ENCODE measurements around the gene AUTS2. TPM values are rescaled to one million over a fixed set of nuclear protein-coding genes. Genes with fewer than 3 reads are reported as not detected.

Gene AUTS2
- total and polyA plus RNA-seq, 2 of the 8 experiments (the other 6 are each of a cell fraction or from before 2014, with no cell fraction given) = 25.9 to 101 TPM

- no peak for TF ChIP-seq USF2 (IDR thresholded peaks at IDR 0.05; ENCODE audit: low read length)
- no peak for TF ChIP-seq BCL11A (IDR thresholded peaks at IDR 0.05; ENCODE audit: low read depth in 2 of 2, low read length in 2 of 2)
- TF ChIP-seq ATF2 (IDR thresholded peaks at IDR 0.05; ENCODE audit: low read length) = no peak
Observed at GRCh38 chr7:70029993-70030392, 431.7 kb downstream of the AUTS2 start (continued).
